ENCODE results near the gene FSTL3. TPM values are rescaled to one million over a fixed set of nuclear protein-coding genes. Genes with fewer than 3 reads are reported as not detected.

The FSTL3 gene
- total RNA-seq, 1 donor = 52.1 TPM

GRCh38 chr19:662207-662961 is 13.8 kb upstream of the FSTL3 start:
- H3K4me1 ChIP-seq (ENCODE audit: insufficient read depth, low read length) = peaks cover 23% of the 10 kb centered on the region
- peaks cover 56% of the 10 kb centered on the region for H3K79me2 ChIP-seq (ENCODE audit: insufficient read depth, low read length)
- H3K4me2 ChIP-seq (ENCODE audit: insufficient read depth, low read length) = peak overlapping the region; percentile 95
- H3K36me3 ChIP-seq (ENCODE audit: insufficient read depth, low read length) = no peaks in the 10 kb centered on the region
- H3K4me3 ChIP-seq (ENCODE audit: insufficient read depth, low read length) = peak overlapping the region; percentile 84
- no peaks in the 10 kb centered on the region for H3K9me3 ChIP-seq (ENCODE audit: low read depth, low read length)
- peak overlapping the region; percentile 72 for H3K27ac ChIP-seq (ENCODE audit: low read depth, low read length)
- peak overlapping the region; percentile 15 for H2AFZ ChIP-seq (ENCODE audit: low read length)
- TF ChIP-seq CTCF (IDR thresholded peaks at IDR 0.05; ENCODE audit: extremely low read depth, low read depth, low read length) = no peak
- peaks cover 45% of the 10 kb centered on the region for H4K20me1 ChIP-seq (ENCODE audit: insufficient read depth, low read length)
- peak; percentile 96 for DNase-seq (ENCODE audit: insufficient read length, low spot score, missing footprints)
- H3K27me3 ChIP-seq (ENCODE audit: insufficient read depth, low read length) = no peaks in the 10 kb centered on the region

GRCh38 chr19:662962-663681 is 13.1 kb upstream of the FSTL3 start, which contains the start of gene RNF126:
Gene RNF126 (minus strand): TSS chr19:663214. CDS start chr19:663121, 93 bp downstream.
- DNase-seq (ENCODE audit: insufficient read length, low spot score, missing footprints) = peak; percentile 100

GRCh38 chr19:663682-664117 is 12.5 kb upstream of the FSTL3 start:
- Histone ChIP-seq H2AFZ (ENCODE audit: low read length) (peak overlapping the region; percentile 89), H3K36me3 (ENCODE audit: insufficient read depth, low read length) (no peaks in the 10 kb centered on the region), H3K4me3 (ENCODE audit: insufficient read depth, low read length) (peak overlapping the region; percentile 84), H3K4me2 (ENCODE audit: insufficient read depth, low read length) (peak overlapping the region; percentile 92), H3K27me3 (ENCODE audit: insufficient read depth, low read length) (no peaks in the 10 kb centered on the region), H3K27ac (ENCODE audit: low read depth, low read length) (peak overlapping the region; percentile 82), H4K20me1 (ENCODE audit: insufficient read depth, low read length) (peaks cover 33% of the 10 kb centered on the region), H3K4me1 (ENCODE audit: insufficient read depth, low read length) (peaks cover 23% of the 10 kb centered on the region), H3K79me2 (ENCODE audit: insufficient read depth, low read length) (peaks cover 42% of the 10 kb centered on the region), H3K9me3 (ENCODE audit: low read depth, low read length) (no peaks in the 10 kb centered on the region)
- TF ChIP-seq CTCF (IDR thresholded peaks at IDR 0.05; ENCODE audit: extremely low read depth, low read depth, low read length) = no peak
- no peak for DNase-seq (ENCODE audit: insufficient read length, low spot score, missing footprints)

More at GRCh38 chr19:662962-663681, 13.1 kb upstream of the FSTL3 start, which contains the start of gene RNF126:
- Histone ChIP-seq H3K4me1 (ENCODE audit: insufficient read depth, low read length) (peaks cover 23% of the 10 kb centered on the region), H3K36me3 (ENCODE audit: insufficient read depth, low read length) (no peaks in the 10 kb centered on the region), H3K79me2 (ENCODE audit: insufficient read depth, low read length) (peaks cover 48% of the 10 kb centered on the region), H3K4me2 (ENCODE audit: insufficient read depth, low read length) (peak within 1 kb of the TSS; percentile 95), H3K27ac (ENCODE audit: low read depth, low read length) (peak within 1 kb of the TSS; percentile 82), H4K20me1 (ENCODE audit: insufficient read depth, low read length) (peaks cover 38% of the 10 kb centered on the region), H3K27me3 (ENCODE audit: insufficient read depth, low read length) (no peaks in the 10 kb centered on the region), H3K4me3 (ENCODE audit: insufficient read depth, low read length) (peak within 1 kb of the TSS; percentile 84), H3K9me3 (ENCODE audit: low read depth, low read length) (no peaks in the 10 kb centered on the region), H2AFZ (ENCODE audit: low read length) (peak within 1 kb of the TSS; percentile 89)
- TF ChIP-seq CTCF (IDR thresholded peaks at IDR 0.05; ENCODE audit: extremely low read depth, low read depth, low read length) = no peak

Measured in osteoblast (primary cell).